HG02970 (cell line): ENCODE results near the gene TSPAN17.
"Not testable (repeated sequence)": the region's sequence is repeated elsewhere in the genome, so short reads cannot be mapped to it uniquely, and the experiment has no call there.

ENCODE experiments used
- ATAC-seq: cut with Tn5 transposase; IDR thresholded peaks from one replicate; pipeline ENCODE4 v1.9.1; 2021; ENCODE audit warnings: mild to moderate bottlenecking, moderate library complexity, moderate number of reproducible peaks; ENCODE audit not compliant: unreplicated experiment, low FRiP score

TSPAN17 gene

GRCh38 chr5:176647030-176647842, at the start of gene TSPAN17:
Gene TSPAN17, plus strand, starts transcription at chr5:176647484. Its CDS starts 132 bp downstream, at chr5:176647616.
- peak; percentile 94 for ATAC-seq

GRCh38 chr5:176599749-176600430, 47.4 kb upstream of the TSPAN17 start:
- not testable (repeated sequence) for ATAC-seq

- ATAC-seq: no peak
Measured at GRCh38 chr5:176601901-176602482, 45.3 kb upstream of the TSPAN17 start.

GRCh38 chr5:176603091-176603490, 44.2 kb upstream of the TSPAN17 start:
- no peak for ATAC-seq

GRCh38 chr5:176606032-176606431, 41.3 kb upstream of the TSPAN17 start:
- no peak for ATAC-seq

- ATAC-seq: no peak
Measured at GRCh38 chr5:176606875-176607274, 40.4 kb upstream of the TSPAN17 start.

GRCh38 chr5:176608142-176608705, 39.1 kb upstream of the TSPAN17 start:
- no peak for ATAC-seq

GRCh38 chr5:176608937-176609723, 38.2 kb upstream of the TSPAN17 start:
- peak; percentile 14 for ATAC-seq

- peak; percentile 74 for ATAC-seq
Measured at GRCh38 chr5:176609724-176610434, 37.4 kb upstream of the TSPAN17 start, which contains the start of gene GPRIN1. Gene GPRIN1, minus strand, starts transcription at chr5:176610156. Its CDS starts 10,322 bp downstream, at chr5:176599834.

- ATAC-seq: no peak
Measured at GRCh38 chr5:176610435-176610773, 36.9 kb upstream of the TSPAN17 start.

GRCh38 chr5:176611435-176611834, 35.8 kb upstream of the TSPAN17 start:
- ATAC-seq: no peak

GRCh38 chr5:176612008-176612407, 35.3 kb upstream of the TSPAN17 start:
- no peak for ATAC-seq

GRCh38 chr5:176612855-176613254, 34.4 kb upstream of the TSPAN17 start:
- ATAC-seq: no peak

- ATAC-seq: no peak
Measured at GRCh38 chr5:176614805-176615478, 32.3 kb upstream of the TSPAN17 start.

- ATAC-seq: no peak
Measured at GRCh38 chr5:176616511-176616910, 30.8 kb upstream of the TSPAN17 start.

GRCh38 chr5:176618783-176619182, 28.5 kb upstream of the TSPAN17 start:
- no peak for ATAC-seq

- ATAC-seq: no peak
Measured at GRCh38 chr5:176619203-176619568, 28.1 kb upstream of the TSPAN17 start.

GRCh38 chr5:176619569-176620332, 27.5 kb upstream of the TSPAN17 start:
- no peak for ATAC-seq
